SK-N-SH treated with all-trans-retinoic acid at 6 μM for 48 hours (cell line): Measurements from ENCODE around the gene FGG.

ENCODE experiments used
- ISL1 ChIP-seq: fragments of 250-450 bp; sonication (Bioruptor Pico); IDR thresholded peaks from 2 replicates; pipeline ENCODE4 v2.1.2; 2022; ENCODE audit warnings: mild to moderate bottlenecking, moderate library complexity
- TCF4 ChIP-seq: fragments of 250-450 bp; sonication (Bioruptor Pico); IDR thresholded peaks from 2 replicates; pipeline ENCODE4 v1.8.0; 2021; ENCODE audit warnings: mild to moderate bottlenecking, moderate library complexity, borderline replicate concordance
- ZNF8 ChIP-seq: fragments of 450-650 bp; formaldehyde crosslinking; IDR thresholded peaks from 2 replicates; pipeline ENCODE4 v1.5.0; 2020; ENCODE audit warnings: mild to moderate bottlenecking, moderate library complexity
- TF ChIP-seq, protein P1 (sequence below): fragments of 250-450 bp; sonication (Bioruptor Pico); IDR thresholded peaks from 2 replicates; pipeline ENCODE4 v1.5.1; 2020; ENCODE audit warnings: low read depth, mild to moderate bottlenecking, moderate library complexity
- TF ChIP-seq, protein P2 (sequence below): fragments of 250-450 bp; sonication (Bioruptor Pico); IDR thresholded peaks from 2 replicates; pipeline ENCODE4 v1.8.0; 2020; ENCODE audit warnings: mild to moderate bottlenecking, moderate library complexity, borderline replicate concordance

DNA sequence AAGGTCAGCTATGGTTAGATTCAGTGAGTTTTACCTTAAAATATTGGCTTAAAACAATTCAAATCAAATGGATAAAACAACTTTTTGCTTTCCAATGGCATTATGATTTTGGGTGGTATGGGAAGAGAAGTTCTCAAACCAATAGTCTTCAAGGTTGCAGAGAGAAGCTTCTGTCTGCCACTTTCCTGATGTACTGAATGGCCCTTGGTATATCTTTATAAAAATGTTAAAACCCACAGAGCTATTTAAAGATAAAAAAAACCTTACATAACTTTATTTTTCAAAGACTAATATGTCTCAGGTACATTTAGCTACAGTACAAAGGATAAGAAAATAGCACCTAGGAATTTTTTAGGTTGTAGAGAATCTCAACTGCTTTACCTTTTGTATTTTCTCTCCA is 28.8 kb downstream of the FGG start:
- no peak for TF ChIP-seq TCF4
- TF ChIP-seq, protein P1, sequence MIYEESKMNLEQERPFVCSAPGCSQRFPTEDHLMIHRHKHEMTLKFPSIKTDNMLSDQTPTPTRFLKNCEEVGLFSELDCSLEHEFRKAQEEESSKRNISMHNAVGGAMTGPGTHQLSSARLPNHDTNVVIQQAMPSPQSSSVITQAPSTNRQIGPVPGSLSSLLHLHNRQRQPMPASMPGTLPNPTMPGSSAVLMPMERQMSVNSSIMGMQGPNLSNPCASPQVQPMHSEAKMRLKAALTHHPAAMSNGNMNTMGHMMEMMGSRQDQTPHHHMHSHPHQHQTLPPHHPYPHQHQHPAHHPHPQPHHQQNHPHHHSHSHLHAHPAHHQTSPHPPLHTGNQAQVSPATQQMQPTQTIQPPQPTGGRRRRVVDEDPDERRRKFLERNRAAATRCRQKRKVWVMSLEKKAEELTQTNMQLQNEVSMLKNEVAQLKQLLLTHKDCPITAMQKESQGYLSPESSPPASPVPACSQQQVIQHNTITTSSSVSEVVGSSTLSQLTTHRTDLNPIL (CRISPR knock-in tag): no peak
- TF ChIP-seq, protein P2, sequence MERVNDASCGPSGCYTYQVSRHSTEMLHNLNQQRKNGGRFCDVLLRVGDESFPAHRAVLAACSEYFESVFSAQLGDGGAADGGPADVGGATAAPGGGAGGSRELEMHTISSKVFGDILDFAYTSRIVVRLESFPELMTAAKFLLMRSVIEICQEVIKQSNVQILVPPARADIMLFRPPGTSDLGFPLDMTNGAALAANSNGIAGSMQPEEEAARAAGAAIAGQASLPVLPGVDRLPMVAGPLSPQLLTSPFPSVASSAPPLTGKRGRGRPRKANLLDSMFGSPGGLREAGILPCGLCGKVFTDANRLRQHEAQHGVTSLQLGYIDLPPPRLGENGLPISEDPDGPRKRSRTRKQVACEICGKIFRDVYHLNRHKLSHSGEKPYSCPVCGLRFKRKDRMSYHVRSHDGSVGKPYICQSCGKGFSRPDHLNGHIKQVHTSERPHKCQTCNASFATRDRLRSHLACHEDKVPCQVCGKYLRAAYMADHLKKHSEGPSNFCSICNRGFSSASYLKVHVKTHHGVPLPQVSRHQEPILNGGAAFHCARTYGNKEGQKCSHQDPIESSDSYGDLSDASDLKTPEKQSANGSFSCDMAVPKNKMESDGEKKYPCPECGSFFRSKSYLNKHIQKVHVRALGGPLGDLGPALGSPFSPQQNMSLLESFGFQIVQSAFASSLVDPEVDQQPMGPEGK (CRISPR knock-in tag): no peak
- TF ChIP-seq ZNF8: no peak
- no peak for TF ChIP-seq ISL1 (CRISPR knock-in tag)
